IMR-90 (cell line): ENCODE data around the gene TEPSIN. TPM values are rescaled to one million over a fixed set of nuclear protein-coding genes. Genes with fewer than 3 reads are reported as not detected.

Source experiments
- ATAC-seq: fragments of 200-7000 bp; cut with Tn5 transposase; 2 replicates; pipeline ENCODE4 v1.9.1; 2020; ENCODE audit warnings: low read depth, mild to moderate bottlenecking, moderate library complexity
- BruUV-seq: library from RNA; stranded (reverse); fragments of 400-500 nt; replicated peaks from 2 replicates; lab custom pipeline; 2021; lab: Mats Ljungman, UMichigan
- CTCF ChIA-PET: fragments of 300-600 bp; formaldehyde crosslinking; extraction: SDS; loops from one replicate; lab custom pipeline; 2021; ENCODE audit warnings: antibody characterized with exemption; lab: Yijun Ruan, JAX
- POLR2A ChIA-PET: fragments of 300-600 bp; sonication (Branson Sonifier 250); formaldehyde crosslinking; loops from one replicate; lab custom pipeline; 2022; ENCODE audit warnings: antibody characterized with exemption; ENCODE audit not compliant: unreplicated experiment; lab: Charles Lee
- DNase-seq: peaks from one replicate; pipeline ENCODE4 v3.0.0; 2013
- H2AFZ ChIP-seq: replicated peaks from 2 replicates; pipeline ENCODE3; 2013; ENCODE audit warnings: low read length, mild to moderate bottlenecking; ENCODE audit not compliant: poor library complexity
- H2AK5ac ChIP-seq: 2 replicates; pipeline ENCODE4 v1.6.1; 2013; ENCODE audit warnings: low read depth, low read length, inconsistent platforms
- H2AK9ac ChIP-seq: replicated peaks from 2 replicates; pipeline ENCODE3; 2013; ENCODE audit warnings: mild to moderate bottlenecking, low read depth, low read length, moderate library complexity; ENCODE audit not compliant: poor library complexity
- H2BK120ac ChIP-seq: 2 replicates; pipeline ENCODE4 v1.6.1; 2013; ENCODE audit warnings: low read depth, low read length, inconsistent platforms
- H2BK15ac ChIP-seq: 3 replicates; pipeline ENCODE4 v1.6.1; 2013; ENCODE audit warnings: low read depth, low read length, inconsistent platforms
- H2BK20ac ChIP-seq: 2 replicates; pipeline ENCODE4 v1.6.1; 2013; ENCODE audit warnings: low read depth, mild to moderate bottlenecking, inconsistent platforms, low read length, moderate library complexity
- H2BK5ac ChIP-seq: 2 replicates; pipeline ENCODE4 v1.6.1; 2013; ENCODE audit warnings: mild to moderate bottlenecking, low read depth, low read length, inconsistent platforms; ENCODE audit not compliant: poor library complexity, severe bottlenecking
- H3K14ac ChIP-seq: replicated peaks from 2 replicates; pipeline ENCODE4 v1.6.1; 2013; ENCODE audit warnings: low read depth, low read length, inconsistent platforms
- H3K18ac ChIP-seq: 2 replicates; pipeline ENCODE4 v1.6.1; 2013; ENCODE audit warnings: low read depth, low read length, control low read depth
- H3K23ac ChIP-seq: 2 replicates; pipeline ENCODE4 v1.6.1; 2013; ENCODE audit warnings: low read depth, low read length, inconsistent platforms
- H3K27ac ChIP-seq: 2 replicates; pipeline ENCODE4 v1.5.1; 2013; ENCODE audit warnings: mild to moderate bottlenecking, control low read depth, low read length; ENCODE audit not compliant: insufficient read depth
- H3K27me3 ChIP-seq: 2 replicates; pipeline ENCODE4 v1.6.1; 2013; ENCODE audit warnings: low read length; ENCODE audit not compliant: control insufficient read depth, insufficient read depth
- H3K36me3 ChIP-seq: 2 replicates; pipeline ENCODE4 v1.6.1; 2013; ENCODE audit warnings: low read length, mixed read lengths; ENCODE audit not compliant: control insufficient read depth, insufficient read depth
- H3K4ac ChIP-seq: 2 replicates; pipeline ENCODE4 v1.6.1; 2013; ENCODE audit warnings: low read depth, low read length, inconsistent platforms
- H3K4me1 ChIP-seq: 2 replicates; pipeline ENCODE4 v1.6.1; 2013; ENCODE audit warnings: low read length, mixed read lengths; ENCODE audit not compliant: control insufficient read depth, insufficient read depth
- H3K4me2 ChIP-seq: 2 replicates; pipeline ENCODE4 v1.6.1; 2013; ENCODE audit warnings: low read depth, mild to moderate bottlenecking, control low read depth, low read length, moderate library complexity
- H3K4me3 ChIP-seq: 2 replicates; pipeline ENCODE4 v1.5.1; 2013; ENCODE audit warnings: low read depth, mild to moderate bottlenecking, control low read depth, low read length, moderate library complexity; ENCODE audit not compliant: insufficient read depth
- H3K56ac ChIP-seq: 2 replicates; pipeline ENCODE4 v1.6.1; 2013; ENCODE audit warnings: low read length, inconsistent platforms; ENCODE audit not compliant: insufficient read depth; ENCODE audit errors: extremely low read depth
- H3K79me1 ChIP-seq, 2 experiments: 2 replicates each; pipeline ENCODE4 v1.6.1; 2013; ENCODE audit warnings: low read length in 2 of 2, inconsistent platforms in 1 of 2, low read depth in 1 of 2
- H3K9ac ChIP-seq: 2 replicates; pipeline ENCODE4 v1.6.1; 2013; ENCODE audit warnings: low read depth, low read length, control low read depth
- H3K9me1 ChIP-seq: 2 replicates; pipeline ENCODE4 v1.6.1; 2013; ENCODE audit warnings: low read length, inconsistent platforms; ENCODE audit not compliant: insufficient read depth
- H3K9me3 ChIP-seq: 2 replicates; pipeline ENCODE4 v1.6.1; 2013; ENCODE audit warnings: low read length; ENCODE audit not compliant: control insufficient read depth, insufficient read depth
- H4K20me1 ChIP-seq: 2 replicates; pipeline ENCODE4 v1.6.1; 2013; ENCODE audit warnings: low read length, inconsistent platforms; ENCODE audit not compliant: insufficient read depth
- H4K5ac ChIP-seq: 2 replicates; pipeline ENCODE4 v1.6.1; 2013; ENCODE audit warnings: mild to moderate bottlenecking, low read depth, low read length, control low read depth
- H4K8ac ChIP-seq, 2 experiments: 2 replicates each; pipeline ENCODE4 v1.6.1; 2013; ENCODE audit warnings: low read depth in 2 of 2, low read length in 2 of 2, control low read depth in 1 of 2, inconsistent platforms in 1 of 2
- H4K91ac ChIP-seq: 2 replicates; pipeline ENCODE4 v1.6.1; 2013; ENCODE audit warnings: low read depth, low read length, inconsistent platforms; ENCODE audit not compliant: insufficient read depth
- CEBPB ChIP-seq: IDR thresholded peaks from 2 replicates; pipeline ENCODE4 v1.6.1; 2012; ENCODE audit warnings: low read depth, low read length, improper control_type of control experiment
- POLR2A ChIP-seq: IDR thresholded peaks from 2 replicates; pipeline ENCODE4 v1.6.1; 2012; ENCODE audit warnings: mild to moderate bottlenecking, low read depth, low read length
- RFX5 ChIP-seq: IDR thresholded peaks from 2 replicates; pipeline ENCODE4 v1.8.0; 2012; ENCODE audit warnings: low read depth, mild to moderate bottlenecking, low read length, moderate library complexity
- SMC3 ChIP-seq: fragments of 150-350 bp; IDR thresholded peaks from 2 replicates; pipeline ENCODE4 v1.6.1; 2016; ENCODE audit warnings: low read depth, mild to moderate bottlenecking, antibody characterized with exemption, low read length, moderate library complexity
- WGBS, 2 experiments: methylation state at CpG; one replicate each; pipeline versions ENCODE4 v1.1.5 to v1.1.7; 2013; ENCODE audit warnings: missing lambda C conversion rate in 2 of 2; ENCODE audit not compliant: insufficient read length in 1 of 2; ENCODE audit errors: extremely low coverage in 2 of 2; 5-methylcytosine and 5-hydroxymethylcytosine counted together
- dilution Hi-C: fragments of 300-500 bp; cut with HindIII; formaldehyde crosslinking; loops from one replicate; pipeline ENCODE4 v1.14.3; 2018; ENCODE audit warnings: low sequenced_read_pairs; ENCODE audit not compliant: unreplicated experiment
- in situ Hi-C: fragments of 300-500 bp; cut with MboI; formaldehyde crosslinking; loops from 3 replicates; pipeline ENCODE4 v1.14.3; 2019; ENCODE audit warnings: low sequenced_read_pairs, inconsistent platforms, mixed read lengths
- intact Hi-C: fragments of 100-400 bp; cut with micrococcal nuclease; formaldehyde crosslinking; loops from 2 replicates; pipeline ENCODE4 v1.10.0; 2022
- polyA plus RNA-seq, 3 experiments: library from polyadenylated mRNA; depleted of rRNA; stranded (reverse); fragments of >200 nt; gene quantifications; 2 replicates each; pipeline ENCODE4 v1.2.3, GENCODE V29; 2012; ENCODE audit warnings: low replicate concordance in 1 of 3
- total RNA-seq: library from RNA; depleted of rRNA; stranded (reverse); fragments of >200 nt; gene quantifications from 2 replicates; pipeline ENCODE4 v1.2.3, GENCODE V29; 2012

TEPSIN gene
- total and polyA plus RNA-seq, 2 of the 4 experiments (the other 2 are of a cell fraction) = 3.2 to 28.1 TPM

- no peak overlapping the region for H3K56ac ChIP-seq
- POLR2A ChIA-PET = no interaction called here
- H3K4ac ChIP-seq = no peak overlapping the region
- no peak overlapping the region for H3K18ac ChIP-seq
- no peak overlapping the region for H2AK9ac ChIP-seq
- H2BK120ac ChIP-seq = no peak overlapping the region
- no peaks in the 10 kb centered on the region for H3K27me3 ChIP-seq
- dilution Hi-C loops = no loop called here
- peaks cover 34 to 72% of the 10 kb centered on the region in 2 experiments for H3K79me1 ChIP-seq
- CTCF ChIA-PET = no interaction called here
- no peak overlapping the region for H2BK15ac ChIP-seq
- 89% methylated on average over 16 of the region's 21 CpGs; no CpG with 5 or more reads in 1 of the 2 experiments for WGBS, 2 experiments
- H3K4me2 ChIP-seq = no peak overlapping the region
- TF ChIP-seq POLR2A = no peak
- no peak for TF ChIP-seq RFX5
- no peak for TF ChIP-seq SMC3
- TF ChIP-seq CEBPB = no peak
- peaks cover 36% of the 10 kb centered on the region for H4K20me1 ChIP-seq
- H2BK20ac ChIP-seq = no peak overlapping the region
- H3K4me1 ChIP-seq = peaks cover 12% of the 10 kb centered on the region
- H3K23ac ChIP-seq = no peak overlapping the region
- DNase-seq (no peak), ATAC-seq (no peak)
- no TSS peak for BruUV-seq
- no peak overlapping the region for H3K27ac ChIP-seq
- in situ Hi-C loops = no loop called here
- no peak overlapping the region for H3K4me3 ChIP-seq
- no peak overlapping the region for H3K14ac ChIP-seq
- H3K9me3 ChIP-seq = no peaks in the 10 kb centered on the region
- intact Hi-C loops = no loop called here
- no peak overlapping the region for H2AFZ ChIP-seq
- no peak overlapping the region for H4K91ac ChIP-seq
- H2BK5ac ChIP-seq = no peak overlapping the region
- no peak overlapping the region for H3K9ac ChIP-seq
- H2AK5ac ChIP-seq = no peak overlapping the region; the same call in 1 of the 2 replicates
- H3K36me3 ChIP-seq = peaks cover 12% of the 10 kb centered on the region; the same call in 1 of the 2 replicates
- peaks cover 8% of the 10 kb centered on the region; the same call in 1 of the 2 replicates for H3K9me1 ChIP-seq
- H4K8ac ChIP-seq = no peak overlapping the region
- H4K5ac ChIP-seq = no peak overlapping the region
Measured at GRCh38 chr17:81236784-81237183, 2.1 kb downstream of the TEPSIN start.
